Stomach (tissue), 9 donors: ENCODE data around the gene LRMDA. TPM values are rescaled to one million over a fixed set of nuclear protein-coding genes. Genes with fewer than 3 reads are reported as not detected.

Experiments
- DNase-seq, 2 donors: peaks; one replicate each; pipeline versions ENCODE4 v3.0.0 to v3.0.0-alpha.2; 2013 to 2019
- H3K27ac ChIP-seq, 5 donors: fragments of 200-600 bp in 4 of 5; sonication (generic) in 4 of 5; one replicate each; pipeline ENCODE4 v1.5.1; 2013 to 2019; ENCODE audit warnings: mild to moderate bottlenecking in 1 of 5, moderate library complexity in 1 of 5
- H3K27me3 ChIP-seq, 3 donors: fragments of 200-600 bp; sonication (generic); one replicate each; pipeline ENCODE4 v1.5.1; 2017 to 2019; ENCODE audit warnings: mixed run types in 1 of 3
- H3K36me3 ChIP-seq, 4 donors: fragments of 200-600 bp; sonication (generic); 1 replicate in 3 of 4; 2 replicates in 1 of 4; pipeline ENCODE4 v1.5.1; 2016 to 2019
- H3K4me1 ChIP-seq, 4 donors: fragments of 200-600 bp; sonication (generic); one replicate each; pipeline ENCODE4 v1.5.1; 2016 to 2019
- H3K4me3 ChIP-seq, 4 donors: fragments of 200-600 bp; sonication (generic) in 3 of 4; one replicate each; pipeline ENCODE4 v1.5.1; 2016 to 2019; ENCODE audit warnings: mild to moderate bottlenecking in 1 of 4
- H3K9me3 ChIP-seq, 4 donors: fragments of 200-600 bp; sonication (generic); one replicate each; pipeline ENCODE4 v1.5.1; 2016 to 2019
- CTCF ChIP-seq, 7 experiments: fragments of 450-650 bp in 4 of 7; fragments of 200-600 bp in 3 of 7; sonication (generic) in 3 of 7; IDR thresholded peaks; one replicate each; pipeline ENCODE4 v1.5.1; 2016 to 2019; ENCODE audit warnings: antibody characterized with exemption in 7 of 7, control low read depth in 2 of 7, mild to moderate bottlenecking in 1 of 7
- EP300 ChIP-seq: sonication (generic); formaldehyde crosslinking; IDR thresholded peaks from one replicate; pipeline ENCODE4 v1.6.1; 2017; ENCODE audit warnings: antibody characterized with exemption
- POLR2A ChIP-seq, 4 donors: fragments of 450-650 bp; IDR thresholded peaks; one replicate each; pipeline ENCODE4 v1.6.1; 2016; ENCODE audit warnings: antibody characterized with exemption in 4 of 4, control low read depth in 2 of 4, mild to moderate bottlenecking in 1 of 4, moderate library complexity in 1 of 4
- POLR2AphosphoS5 ChIP-seq, 3 donors: sonication (generic); formaldehyde crosslinking; IDR thresholded peaks; one replicate each; pipeline ENCODE4 v1.6.1; 2016; ENCODE audit warnings: antibody characterized with exemption in 3 of 3
- WGBS, 5 donors: extraction: QIAGEN DNeasy Blood & Tissue Kit in 3 of 5; methylation state at CpG; one replicate each; pipeline versions ENCODE4 v1.1.5 to v1.1.7; 2013 to 2018; 5-methylcytosine and 5-hydroxymethylcytosine counted together
- intact Hi-C: fragments of 100-400 bp; cut with DNase I; formaldehyde crosslinking; loops from one replicate; pipeline ENCODE4 v1.15.1; 2023; ENCODE audit warnings: low total_unique reads
- polyA plus RNA-seq, 3 donors: library from polyadenylated mRNA; stranded (reverse); fragments of 200-250 nt; gene quantifications; one replicate each; pipeline ENCODE4 v1.2.3, GENCODE V29; 2013
- total RNA-seq, 5 donors: library from RNA; depleted of rRNA; stranded (reverse); fragments of >200 nt; gene quantifications; one replicate each; pipeline versions ENCODE4 v1.1.0 to v1.2.3, GENCODE V29; 2014 to 2016
- donor health status: healthy with polysubstance abuse.
- donor health status: Bipolar disorder and iron deficiency.
- donor health status: healthy.

The LRMDA gene
- total and polyA plus RNA-seq, 8 donors, result 1.3 to 30.2 (median 13.6) TPM; not detected in 1

- no peak overlapping the region for H3K27ac ChIP-seq
- no peaks in the 10 kb centered on the region for H3K27me3 ChIP-seq
- no peaks in the 10 kb centered on the region for H3K9me3 ChIP-seq
- no peaks in the 10 kb centered on the region for H3K4me1 ChIP-seq
- no peak for TF ChIP-seq EP300
- no peak for TF ChIP-seq CTCF (IDR thresholded peaks at IDR 0.05)
- TF ChIP-seq POLR2A (IDR thresholded peaks at IDR 0.05), result no peak
- WGBS, 5 donors, result 80 to 88% (median 87%) methylated on average over 9 of the region's 9 CpGs
- intact Hi-C loops, result no loop called here
- no peak overlapping the region for H3K4me3 ChIP-seq
- no peaks in the 10 kb centered on the region for H3K36me3 ChIP-seq
- DNase-seq, result peak in 1 of 2 donors; percentile 32
Measured at GRCh38 chr10:75723319-75723980, 292.0 kb downstream of the LRMDA start.

GRCh38 chr10:75724047-75724446 is 292.6 kb downstream of the LRMDA start:
- no peak for TF ChIP-seq EP300
- no peak for TF ChIP-seq CTCF (IDR thresholded peaks at IDR 0.05)
- Histone ChIP-seq H3K4me1 (no peaks in the 10 kb centered on the region), H3K9me3 (no peaks in the 10 kb centered on the region), H3K27me3 (no peaks in the 10 kb centered on the region), H3K4me3 (no peak overlapping the region), H3K36me3 (no peaks in the 10 kb centered on the region), H3K27ac (no peak overlapping the region)
- DNase-seq, result no peak
- intact Hi-C loops, result no loop called here
- 75 to 91% (median 89%) methylated on average over 2 of the region's 2 CpGs for WGBS, 5 donors

- Histone ChIP-seq H3K9me3 (no peaks in the 10 kb centered on the region), H3K27me3 (no peaks in the 10 kb centered on the region), H3K4me1 (no peaks in the 10 kb centered on the region), H3K27ac (no peak overlapping the region), H3K36me3 (no peaks in the 10 kb centered on the region), H3K4me3 (no peak overlapping the region)
- DNase-seq, result no peak
- 79 to 85% (median 81%) methylated on average over 11 of the region's 11 CpGs for WGBS, 5 donors
- intact Hi-C loops, result no loop called here
- TF ChIP-seq POLR2AphosphoS5 (IDR thresholded peaks at IDR 0.05) (no peak), CTCF (IDR thresholded peaks at IDR 0.05) (no peak)
Measured at GRCh38 chr10:75726522-75727483, 295.4 kb downstream of the LRMDA start.

- TF ChIP-seq CTCF (IDR thresholded peaks at IDR 0.05), result no peak
- TF ChIP-seq EP300, result no peak
- no peak for TF ChIP-seq POLR2A (IDR thresholded peaks at IDR 0.05)
- H3K9me3 ChIP-seq, result no peaks in the 10 kb centered on the region
- H3K4me3 ChIP-seq, result no peak overlapping the region
- H3K36me3 ChIP-seq, result no peaks in the 10 kb centered on the region
- WGBS, 5 donors, result 38 to 64% (median 56%) methylated on average over 1 of the region's 1 CpG
- peaks cover 0 to 6% (median 0%) of the 10 kb centered on the region in 4 donors for H3K4me1 ChIP-seq
- no peak overlapping the region for H3K27ac ChIP-seq
- no peaks in the 10 kb centered on the region for H3K27me3 ChIP-seq
- no peak for DNase-seq
- intact Hi-C loops, result no loop called here
Measured at GRCh38 chr10:75730847-75731246, 299.4 kb downstream of the LRMDA start.
